CD4-positive, CD25-positive, alpha-beta regulatory T cell (primary cell): ENCODE measurements around the gene KCNH8. TPM values are rescaled to one million over a fixed set of nuclear protein-coding genes. Genes with fewer than 3 reads are reported as not detected.
A peak's percentile ranks its signal among the peaks of the same experiment; 100 is the strongest.
"Not testable (repeated sequence)": the region's sequence is repeated elsewhere in the genome, so short reads cannot be mapped to it uniquely, and the experiment has no call there.

Source experiments
- ATAC-seq, 2 donors: fragments of 150-1000 bp; cut with Tn5 transposase; one replicate each; pipeline ENCODE4 v1.10.0; 2021; ENCODE audit warnings: low read depth in 2 of 2, moderate number of reproducible peaks in 2 of 2, moderate library complexity in 1 of 2
- DNase-seq, 3 donors: peaks; one replicate each; pipeline versions ENCODE4 v3.0.0 to v3.0.0-alpha.2; 2012 to 2022; ENCODE audit warnings: mixed read lengths in 1 of 3
- H3K27ac ChIP-seq: one replicate; pipeline ENCODE4 v1.7.0; 2013; ENCODE audit warnings: mild to moderate bottlenecking, low read length; ENCODE audit not compliant: insufficient read depth, poor library complexity, severe bottlenecking
- H3K27me3 ChIP-seq: one replicate; pipeline ENCODE4 v1.7.0; 2013; ENCODE audit warnings: low read length; ENCODE audit not compliant: control insufficient read depth, insufficient read depth
- H3K36me3 ChIP-seq: one replicate; pipeline ENCODE4 v1.7.0; 2013; ENCODE audit warnings: mild to moderate bottlenecking, low read length, moderate library complexity; ENCODE audit not compliant: control insufficient read depth, insufficient read depth
- H3K4me1 ChIP-seq: 2 replicates; pipeline ENCODE4 v1.7.0; 2013; ENCODE audit warnings: mild to moderate bottlenecking, low read length; ENCODE audit not compliant: insufficient read depth, control insufficient read depth, poor library complexity, severe bottlenecking
- H3K4me3 ChIP-seq: one replicate; pipeline ENCODE4 v1.7.0; 2013; ENCODE audit warnings: low read depth, mild to moderate bottlenecking, low read length, moderate library complexity
- H3K9me3 ChIP-seq, 2 experiments: 1 replicate in 1 of 2; 2 replicates in 1 of 2; pipeline ENCODE4 v1.7.0; 2013; ENCODE audit warnings: low read length in 2 of 2, mild to moderate bottlenecking in 1 of 2, moderate library complexity in 1 of 2; ENCODE audit not compliant: control insufficient read depth in 2 of 2
- H3K27ac Mint-ChIP-seq, 3 donors: one replicate each; pipeline ENCODE4 v1.8.0; 2020 to 2022; ENCODE audit warnings: mild to moderate bottlenecking in 3 of 3, mixed read lengths in 3 of 3, moderate library complexity in 2 of 3
- H3K27me3 Mint-ChIP-seq: one replicate; pipeline ENCODE4 v1.8.0; 2022; ENCODE audit warnings: mild to moderate bottlenecking, mixed read lengths
- H3K36me3 Mint-ChIP-seq: one replicate; pipeline ENCODE4 v1.8.0; 2020; ENCODE audit warnings: mixed read lengths
- H3K4me1 Mint-ChIP-seq, 4 donors: one replicate each; pipeline ENCODE4 v1.8.0; 2020 to 2022; ENCODE audit warnings: mixed read lengths in 4 of 4, mild to moderate bottlenecking in 1 of 4
- H3K4me3 Mint-ChIP-seq, 4 donors: one replicate each; pipeline ENCODE4 v1.8.0; 2020 to 2022; ENCODE audit warnings: mild to moderate bottlenecking in 4 of 4, mixed read lengths in 4 of 4, moderate library complexity in 3 of 4
- H3K9me3 Mint-ChIP-seq, 7 donors: one replicate each; pipeline ENCODE4 v1.8.0; 2020 to 2022; ENCODE audit warnings: mixed read lengths in 7 of 7, mild to moderate bottlenecking in 3 of 7, moderate library complexity in 2 of 7
- polyA plus RNA-seq, 4 donors: library from polyadenylated mRNA; unstranded; fragments of 300-500 nt; fragmentation: Illumina TruSeq; gene quantifications; one replicate each; pipeline ENCODE4 v1.2.3, GENCODE V29; 2021
- total RNA-seq: library from RNA; stranded (reverse); gene quantifications from one replicate; pipeline ENCODE4 v1.2.3, GENCODE V29; 2022

Gene KCNH8
- total RNA-seq (not detected), polyA plus RNA-seq (under 1 TPM in 1 of 4 donors, not detected in 3; 0.17 TPM)

GRCh38 chr3:19147905-19148767, at the start of gene KCNH8:
TSS of gene KCNH8 (plus strand) at chr3:19148510. CDS start at chr3:19148720, 210 bp downstream.
- H3K36me3 Mint-ChIP-seq, result no peaks in the 10 kb centered on the region
- H3K27ac Mint-ChIP-seq, result peak within 1 kb of the TSS; percentile 78 to 97 (median 84)

GRCh38 chr3:19102654-19103290, 45.5 kb upstream of the KCNH8 start:
- not testable (repeated sequence) for H3K4me1 Mint-ChIP-seq, H3K27me3 ChIP-seq, H3K9me3 ChIP-seq, H3K4me3 ChIP-seq, H3K36me3 Mint-ChIP-seq, H3K27me3 Mint-ChIP-seq, H3K9me3 Mint-ChIP-seq, H3K36me3 ChIP-seq, H3K4me1 ChIP-seq, H3K27ac ChIP-seq
- DNase-seq, result peak in 1 of 3 donors; percentile 36
- Mint-ChIP-seq H3K27ac (peak overlapping the region; percentile 42 to 100 (median 69)), H3K4me3 (peak overlapping the region in 3 of 4 donors; percentile 81 to 86 (median 83))
- peak in 1 of 2 donors; percentile 22 for ATAC-seq

More at GRCh38 chr3:19147905-19148767, at the start of gene KCNH8:
- Histone ChIP-seq H3K4me3 (peak within 1 kb of the TSS; percentile 66), H3K27ac (no peak within 1 kb of the TSS), H3K36me3 (no peaks in the 10 kb centered on the region), H3K9me3 (peaks cover 2 to 7% of the 10 kb centered on the region in 2 experiments), H3K4me1 (peaks cover 24% of the 10 kb centered on the region), H3K27me3 (peaks cover 17% of the 10 kb centered on the region)
- Mint-ChIP-seq H3K4me3 (peak within 1 kb of the TSS; percentile 86 to 92 (median 90)), H3K27me3 (peaks cover 29% of the 10 kb centered on the region), H3K4me1 (peaks cover 4 to 25% (median 17%) of the 10 kb centered on the region in 4 donors), H3K9me3 (peaks cover 0 to 15% (median 4%) of the 10 kb centered on the region in 7 donors)
- ATAC-seq, result no peak
- DNase-seq, result no peak

GRCh38 chr3:19103510-19103909, 44.8 kb upstream of the KCNH8 start:
- Mint-ChIP-seq H3K4me3 (peak overlapping the region; percentile 27 to 86 (median 82)), H3K9me3 (peaks cover 0 to 9% (median under 1%) of the 10 kb centered on the region in 7 donors), H3K36me3 (no peaks in the 10 kb centered on the region), H3K27me3 (no peaks in the 10 kb centered on the region), H3K27ac (peak overlapping the region in 2 of 3 donors; percentile 69 to 100), H3K4me1 (no peaks in the 10 kb centered on the region)
- Histone ChIP-seq H3K4me3 (peak overlapping the region; percentile 62), H3K27me3 (no peaks in the 10 kb centered on the region), H3K36me3 (no peaks in the 10 kb centered on the region), H3K9me3 (no peaks in the 10 kb centered on the region), H3K27ac (no peak overlapping the region), H3K4me1 (no peaks in the 10 kb centered on the region)
- peak in 1 of 3 donors; percentile 13 for DNase-seq
- ATAC-seq, result peak in 1 of 2 donors; percentile 63

- no peaks in the 10 kb centered on the region for H3K36me3 Mint-ChIP-seq
- Histone ChIP-seq H3K27ac (no peak overlapping the region), H3K27me3 (no peaks in the 10 kb centered on the region), H3K4me1 (no peaks in the 10 kb centered on the region), H3K4me3 (no peak overlapping the region), H3K9me3 (no peaks in the 10 kb centered on the region), H3K36me3 (no peaks in the 10 kb centered on the region)
- no peaks in the 10 kb centered on the region for H3K4me1 Mint-ChIP-seq
- H3K27me3 Mint-ChIP-seq, result no peaks in the 10 kb centered on the region
- no peak overlapping the region for H3K4me3 Mint-ChIP-seq
- DNase-seq (no peak), ATAC-seq (no peak)
- peaks cover 0 to 12% (median 4%) of the 10 kb centered on the region in 7 donors for H3K9me3 Mint-ChIP-seq
- no peak overlapping the region for H3K27ac Mint-ChIP-seq
These were observed 43.9 kb upstream of the KCNH8 start for GRCh38 chr3:19104459-19104858.

GRCh38 chr3:19105826-19106225, 42.5 kb upstream of the KCNH8 start:
- no peaks in the 10 kb centered on the region for H3K27me3 ChIP-seq
- Mint-ChIP-seq H3K27me3 (no peaks in the 10 kb centered on the region), H3K9me3 (peaks cover 0 to 13% (median 4%) of the 10 kb centered on the region in 7 donors), H3K36me3 (no peaks in the 10 kb centered on the region), H3K27ac (no peak overlapping the region), H3K4me3 (no peak overlapping the region), H3K4me1 (no peaks in the 10 kb centered on the region)
- H3K27ac ChIP-seq, result no peak overlapping the region
- H3K9me3 ChIP-seq, result no peaks in the 10 kb centered on the region
- H3K36me3 ChIP-seq, result no peaks in the 10 kb centered on the region
- DNase-seq (no peak), ATAC-seq (no peak)
- no peaks in the 10 kb centered on the region for H3K4me1 ChIP-seq
- H3K4me3 ChIP-seq, result no peak overlapping the region

- H3K4me3 ChIP-seq, result no peak overlapping the region
- H3K4me1 ChIP-seq, result no peaks in the 10 kb centered on the region
- H3K27ac ChIP-seq, result no peak overlapping the region
- peaks cover 0 to 13% (median 4%) of the 10 kb centered on the region in 7 donors for H3K9me3 Mint-ChIP-seq
- H3K4me1 Mint-ChIP-seq, result no peaks in the 10 kb centered on the region
- no peaks in the 10 kb centered on the region for H3K9me3 ChIP-seq
- H3K4me3 Mint-ChIP-seq, result no peak overlapping the region
- no peaks in the 10 kb centered on the region for H3K27me3 ChIP-seq
- DNase-seq (no peak), ATAC-seq (no peak)
- H3K27ac Mint-ChIP-seq, result no peak overlapping the region
- no peaks in the 10 kb centered on the region for H3K36me3 Mint-ChIP-seq
- H3K27me3 Mint-ChIP-seq, result no peaks in the 10 kb centered on the region
- H3K36me3 ChIP-seq, result no peaks in the 10 kb centered on the region
These were observed 42.0 kb upstream of the KCNH8 start for GRCh38 chr3:19106307-19106706.

- Mint-ChIP-seq H3K4me1 (no peaks in the 10 kb centered on the region), H3K27me3 (no peaks in the 10 kb centered on the region), H3K4me3 (no peak overlapping the region), H3K9me3 (peaks cover 0 to 13% (median 5%) of the 10 kb centered on the region in 7 donors), H3K36me3 (no peaks in the 10 kb centered on the region), H3K27ac (no peak overlapping the region)
- H3K36me3 ChIP-seq, result no peaks in the 10 kb centered on the region
- no peak for DNase-seq
- ATAC-seq, result no peak
- no peaks in the 10 kb centered on the region for H3K9me3 ChIP-seq
- H3K4me1 ChIP-seq, result no peaks in the 10 kb centered on the region
- no peak overlapping the region for H3K27ac ChIP-seq
- no peak overlapping the region for H3K4me3 ChIP-seq
- no peaks in the 10 kb centered on the region for H3K27me3 ChIP-seq
These were observed 40.6 kb upstream of the KCNH8 start for GRCh38 chr3:19107719-19108118.
